GM12878 (cell line): ENCODE data around the gene RCOR2.

Experiments
- CHD2 ChIP-seq: IDR thresholded peaks from 2 replicates; pipeline ENCODE4 v1.6.1; 2011; ENCODE audit warnings: low read depth, low read length, improper control_type of control experiment, borderline replicate concordance
- CTCF ChIP-seq, 3 experiments: IDR thresholded peaks in 2 of 3; conservative IDR thresholded peaks in 1 of 3; 2 replicates each; pipeline ENCODE4 v1.5.1; 2011; ENCODE audit warnings: low read depth in 3 of 3, low read length in 3 of 3, mild to moderate bottlenecking in 3 of 3, control low read depth in 2 of 3, moderate library complexity in 2 of 3, inconsistent platforms in 1 of 3, mixed read lengths in 1 of 3; ENCODE audit not compliant: control insufficient read depth in 2 of 3, insufficient read depth in 1 of 3; ENCODE audit errors: extremely low read depth in 1 of 3
- HDAC6 ChIP-seq: fragments of 200-600 bp; sonication (generic); IDR thresholded peaks from one replicate; pipeline ENCODE4 v1.8.0; 2017; ENCODE audit warnings: antibody characterized with exemption; ENCODE audit not compliant: unreplicated experiment
- NBN ChIP-seq: fragments of 450-650 bp; IDR thresholded peaks from 2 replicates; pipeline ENCODE4 v1.6.1; 2016
- RCOR1 ChIP-seq: conservative IDR thresholded peaks from 2 replicates; pipeline ENCODE4 v1.6.1; 2012; ENCODE audit warnings: low read depth, low read length, improper control_type of control experiment
- SIN3A ChIP-seq: IDR thresholded peaks from 2 replicates; pipeline ENCODE4 v1.6.1; 2012; ENCODE audit warnings: low read depth, low read length, improper control_type of control experiment
- TCF3 ChIP-seq: IDR thresholded peaks from 2 replicates; pipeline ENCODE4 v1.6.1; 2012; ENCODE audit warnings: low read depth, mild to moderate bottlenecking, low read length, borderline replicate concordance; ENCODE audit not compliant: insufficient read depth

GRCh38 chr11:63890368-63890767 lies 26.6 kb downstream of the RCOR2 start:
- TF ChIP-seq HDAC6 (no peak), SIN3A (no peak), RCOR1 (no peak), NBN (no peak), TCF3 (no peak), CHD2 (no peak), CTCF (IDR thresholded peaks at IDR 0.05 in 2 of 3, conservative IDR thresholded peaks at IDR 0.05 in 1 of 3; ENCODE audit: control insufficient read depth in 2 of 3, extremely low read depth in 1 of 3, insufficient read depth in 1 of 3, low read depth in 3 of 3, low read length in 3 of 3) (no peak)
